Neural cell (in vitro differentiated cells): ENCODE measurements around the gene WDR81. TPM values are rescaled to one million over a fixed set of nuclear protein-coding genes. Genes with fewer than 3 reads are reported as not detected.

Experiments
- H2AFZ ChIP-seq: fragments of 200-600, 300-800 bp; sonication (generic), shearing (Covaris generic); 2 replicates; pipeline ENCODE4 v1.6.0; 2014; ENCODE audit warnings: low read depth, mild to moderate bottlenecking, antibody characterized with exemption, low read length, moderate library complexity
- H3F3A ChIP-seq: fragments of 200-600 bp; shearing (Covaris generic); 2 replicates; pipeline ENCODE4 v1.6.1; 2016; ENCODE audit warnings: mild to moderate bottlenecking, moderate library complexity, mixed read lengths, antibody characterized with exemption, low read length; ENCODE audit not compliant: insufficient read depth, poor library complexity, severe bottlenecking
- H3K27ac ChIP-seq: fragments of 200-600, 300-800 bp; sonication (generic), shearing (Covaris generic); 2 replicates; pipeline ENCODE4 v1.5.1; 2014; ENCODE audit warnings: mild to moderate bottlenecking, low read length, moderate library complexity
- H3K27me3 ChIP-seq: fragments of 300-800, 200-600 bp; sonication (generic), shearing (Covaris generic); 2 replicates; pipeline ENCODE4 v1.6.0; 2014; ENCODE audit warnings: mild to moderate bottlenecking, low read depth, low read length, moderate library complexity; ENCODE audit not compliant: insufficient read depth
- H3K36me3 ChIP-seq: fragments of 300-800, 200-600 bp; sonication (generic), shearing (Covaris generic); 2 replicates; pipeline ENCODE4 v1.5.1; 2014; ENCODE audit warnings: mild to moderate bottlenecking, antibody characterized with exemption, low read length, moderate library complexity; ENCODE audit not compliant: insufficient read depth
- H3K4me2 ChIP-seq: fragments of 300-800, 200-600 bp; sonication (generic), shearing (Covaris generic); 2 replicates; pipeline ENCODE4 v1.6.0; 2014; ENCODE audit warnings: mild to moderate bottlenecking, low read length
- H3K4me3 ChIP-seq: fragments of 300-800, 200-600 bp; sonication (generic), shearing (Covaris generic); 2 replicates; pipeline ENCODE4 v1.5.1; 2014; ENCODE audit warnings: mild to moderate bottlenecking, low read length, moderate library complexity
- H3K79me2 ChIP-seq: fragments of 200-600 bp; shearing (Covaris generic); replicated peaks from 2 replicates; pipeline ENCODE4 v1.6.0; 2014; ENCODE audit warnings: mild to moderate bottlenecking, low read length, moderate library complexity; ENCODE audit not compliant: insufficient read depth
- H3K9ac ChIP-seq: fragments of 300-800, 200-600 bp; sonication (generic), shearing (Covaris generic); 2 replicates; pipeline ENCODE4 v1.6.1; 2016; ENCODE audit warnings: mild to moderate bottlenecking, low read length, mixed read lengths
- H3K9me2 ChIP-seq: fragments of 200-600 bp; shearing (Covaris generic); 2 replicates; pipeline ENCODE4 v1.6.1; 2016; ENCODE audit warnings: mild to moderate bottlenecking, low read length, mixed read lengths; ENCODE audit not compliant: insufficient read depth
- H3K9me3 ChIP-seq: fragments of 200-600, 300-800 bp; sonication (generic), shearing (Covaris generic); 2 replicates; pipeline ENCODE4 v1.6.1; 2016; ENCODE audit warnings: mild to moderate bottlenecking, mixed run types, low read length, moderate library complexity, mixed read lengths
- H4K20me1 ChIP-seq: fragments of 200-600 bp; shearing (Covaris generic); 2 replicates; pipeline ENCODE4 v1.6.1; 2016; ENCODE audit warnings: mild to moderate bottlenecking, mixed run types; ENCODE audit not compliant: insufficient read depth
- EP300 ChIP-seq: fragments of 450-650 bp; conservative IDR thresholded peaks from 2 replicates; pipeline ENCODE4 v1.6.1; 2014; ENCODE audit warnings: antibody characterized with exemption, mild to moderate bottlenecking, moderate library complexity; ENCODE audit not compliant: poor library complexity, severe bottlenecking
- EZH2 ChIP-seq: fragments of 200-600, 300-800 bp; shearing (Covaris generic), sonication (generic); IDR thresholded peaks from 2 replicates; pipeline ENCODE4 v1.6.1; 2014; ENCODE audit warnings: antibody characterized with exemption, low read length, borderline replicate concordance, mild to moderate bottlenecking; ENCODE audit not compliant: insufficient read depth, poor library complexity, severe bottlenecking
- MXI1 ChIP-seq: fragments of 450-650 bp; conservative IDR thresholded peaks from 2 replicates; pipeline ENCODE4 v1.6.1; 2014; ENCODE audit warnings: antibody characterized with exemption, mild to moderate bottlenecking; ENCODE audit not compliant: poor library complexity, severe bottlenecking
- POLR2AphosphoS5 ChIP-seq: IDR thresholded peaks from 2 replicates; pipeline ENCODE4 v1.6.1; 2012
- RAD21 ChIP-seq: fragments of 450-650 bp; conservative IDR thresholded peaks from 2 replicates; pipeline ENCODE4 v1.6.1; 2014; ENCODE audit warnings: antibody characterized with exemption, mild to moderate bottlenecking, moderate library complexity
- REST ChIP-seq: IDR thresholded peaks from 2 replicates; pipeline ENCODE4 v1.6.1; 2012; ENCODE audit warnings: borderline replicate concordance
- SMC3 ChIP-seq: fragments of 450-650 bp; conservative IDR thresholded peaks from 2 replicates; pipeline ENCODE4 v1.6.1; 2014; ENCODE audit warnings: antibody characterized with exemption, mild to moderate bottlenecking, moderate library complexity; ENCODE audit not compliant: poor library complexity
- TAF1 ChIP-seq: IDR thresholded peaks from 2 replicates; pipeline ENCODE4 v1.6.1; 2012; ENCODE audit warnings: low read depth
- polyA plus RNA-seq: library from polyadenylated mRNA; depleted of rRNA; stranded (reverse); fragments of >200 nt; gene quantifications from 2 replicates; pipeline ENCODE4 v1.2.3, GENCODE V29; 2014
- TF ChIP-seq, protein P1 (sequence below): fragments of 450-650 bp; IDR thresholded peaks from 2 replicates; pipeline ENCODE4 v1.5.1; 2014; ENCODE audit warnings: antibody characterized with exemption, mild to moderate bottlenecking, moderate library complexity; ENCODE audit not compliant: poor library complexity, severe bottlenecking

Gene WDR81
- polyA plus RNA-seq, 1 donor from 2014 or later: 5.4 TPM

GRCh38 chr17:1715803-1716075 lies 8.8 kb upstream of the WDR81 start:
- Histone ChIP-seq H2AFZ (peak overlapping the region; percentile 40), H3K27ac (peak overlapping the region; percentile 71), H3K9ac (peak overlapping the region; percentile 88), H3K9me3 (no peaks in the 10 kb centered on the region), H3K9me2 (no peaks in the 10 kb centered on the region), H3K36me3 (no peaks in the 10 kb centered on the region), H3K27me3 (peaks cover 7% of the 10 kb centered on the region), H3K79me2 (peaks cover 4% of the 10 kb centered on the region), H3F3A (peaks cover 4% of the 10 kb centered on the region), H4K20me1 (no peaks in the 10 kb centered on the region), H3K4me2 (peak overlapping the region; percentile 73), H3K4me3 (peak overlapping the region; percentile 96)
- no peak for TF ChIP-seq EP300
- no peak for TF ChIP-seq RAD21
- TF ChIP-seq SMC3: no peak
- no peak for TF ChIP-seq TAF1
- no peak for TF ChIP-seq EZH2
- TF ChIP-seq POLR2AphosphoS5: no peak
- no peak for TF ChIP-seq REST
- TF ChIP-seq, protein P1, sequence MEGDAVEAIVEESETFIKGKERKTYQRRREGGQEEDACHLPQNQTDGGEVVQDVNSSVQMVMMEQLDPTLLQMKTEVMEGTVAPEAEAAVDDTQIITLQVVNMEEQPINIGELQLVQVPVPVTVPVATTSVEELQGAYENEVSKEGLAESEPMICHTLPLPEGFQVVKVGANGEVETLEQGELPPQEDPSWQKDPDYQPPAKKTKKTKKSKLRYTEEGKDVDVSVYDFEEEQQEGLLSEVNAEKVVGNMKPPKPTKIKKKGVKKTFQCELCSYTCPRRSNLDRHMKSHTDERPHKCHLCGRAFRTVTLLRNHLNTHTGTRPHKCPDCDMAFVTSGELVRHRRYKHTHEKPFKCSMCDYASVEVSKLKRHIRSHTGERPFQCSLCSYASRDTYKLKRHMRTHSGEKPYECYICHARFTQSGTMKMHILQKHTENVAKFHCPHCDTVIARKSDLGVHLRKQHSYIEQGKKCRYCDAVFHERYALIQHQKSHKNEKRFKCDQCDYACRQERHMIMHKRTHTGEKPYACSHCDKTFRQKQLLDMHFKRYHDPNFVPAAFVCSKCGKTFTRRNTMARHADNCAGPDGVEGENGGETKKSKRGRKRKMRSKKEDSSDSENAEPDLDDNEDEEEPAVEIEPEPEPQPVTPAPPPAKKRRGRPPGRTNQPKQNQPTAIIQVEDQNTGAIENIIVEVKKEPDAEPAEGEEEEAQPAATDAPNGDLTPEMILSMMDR: no peak
- no peak for TF ChIP-seq MXI1

DNA sequence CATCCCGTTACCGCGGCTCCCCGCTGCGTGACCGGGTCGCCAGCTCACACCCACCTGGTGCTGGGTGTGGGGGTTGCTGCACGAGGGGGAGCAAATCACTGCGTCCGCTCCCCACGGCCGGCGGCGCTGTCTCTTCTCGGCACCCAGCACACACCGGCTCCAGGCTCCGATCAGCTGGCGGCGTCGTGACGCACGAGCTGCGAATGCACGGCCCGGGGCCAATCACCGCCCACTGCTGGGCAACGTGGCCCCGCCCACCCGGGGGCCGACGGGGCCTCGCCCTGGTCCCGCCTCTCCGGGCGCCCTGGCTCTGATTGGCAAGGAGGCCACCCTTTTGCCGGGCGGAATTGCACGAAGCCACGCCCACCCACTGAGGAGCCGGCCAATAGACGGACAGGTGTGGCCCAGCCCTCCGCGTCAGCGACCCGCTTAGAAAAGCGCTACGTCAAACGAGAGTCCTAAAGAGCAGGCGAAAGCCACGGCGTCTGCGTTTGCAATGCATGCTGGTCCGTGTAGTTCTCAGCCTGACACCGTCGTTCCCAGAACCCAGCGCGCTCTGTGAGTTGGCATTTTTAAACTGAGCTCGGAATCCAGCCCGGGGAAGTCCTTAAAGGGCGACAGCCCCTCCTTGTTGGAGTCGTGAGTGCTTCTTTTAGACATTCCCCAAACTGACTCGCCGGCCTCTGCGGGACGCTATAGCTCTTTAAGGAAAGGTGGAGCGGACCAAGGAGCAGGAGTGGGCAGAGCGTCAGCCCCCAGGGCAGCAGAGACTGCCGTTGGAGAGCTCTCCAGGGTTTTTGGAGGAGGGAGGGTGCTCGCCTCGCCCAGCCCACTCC lies 8.2 kb upstream of the WDR81 start:
- Histone ChIP-seq H3K36me3 (no peaks in the 10 kb centered on the region), H3K9me2 (no peaks in the 10 kb centered on the region), H4K20me1 (no peaks in the 10 kb centered on the region), H3F3A (peaks cover 4% of the 10 kb centered on the region), H3K9ac (peak overlapping the region; percentile 88), H3K27me3 (peaks cover 1% of the 10 kb centered on the region), H3K4me2 (peak overlapping the region; percentile 88), H3K79me2 (peaks cover 4% of the 10 kb centered on the region), H3K4me3 (peak overlapping the region; percentile 96), H3K27ac (peak overlapping the region; percentile 87), H2AFZ (peak overlapping the region; percentile 75), H3K9me3 (no peaks in the 10 kb centered on the region)
- peak; percentile 90 for TF ChIP-seq REST
- TF ChIP-seq RAD21: no peak
- TF ChIP-seq TAF1: peak; percentile 95
- peak; percentile 92 for TF ChIP-seq MXI1
- TF ChIP-seq SMC3: peak; percentile 23
- TF ChIP-seq, protein P1: peak; percentile 45
- TF ChIP-seq EZH2: no peak
- TF ChIP-seq POLR2AphosphoS5: peak; percentile 97
- TF ChIP-seq EP300: peak; percentile 44
